ENCODE results near the gene CFAP100.

Gene CFAP100

DNA sequence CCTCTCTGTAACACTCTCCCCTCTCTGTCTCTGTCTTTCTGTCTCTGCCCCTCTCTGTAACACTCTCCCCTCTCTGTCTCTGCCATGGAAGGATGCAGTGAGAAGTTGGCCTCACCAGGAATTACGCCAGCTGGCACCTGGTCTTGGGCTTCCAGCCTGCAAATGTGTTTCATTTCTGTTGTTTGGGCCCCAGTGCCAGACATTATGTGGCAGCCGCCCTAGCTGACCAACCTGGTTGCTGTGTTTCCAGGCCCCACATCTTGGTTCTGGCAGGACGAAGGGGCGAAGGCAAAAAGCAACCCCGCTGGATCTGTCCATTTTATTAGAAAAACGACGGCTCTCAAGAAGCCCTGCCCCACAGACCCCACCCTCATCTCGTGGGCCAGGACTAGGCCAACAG, 86.2 kb downstream of the CFAP100 start:
- DNase-seq (ENCODE audit: low spot score) = no peak
- TF ChIP-seq, protein P1, sequence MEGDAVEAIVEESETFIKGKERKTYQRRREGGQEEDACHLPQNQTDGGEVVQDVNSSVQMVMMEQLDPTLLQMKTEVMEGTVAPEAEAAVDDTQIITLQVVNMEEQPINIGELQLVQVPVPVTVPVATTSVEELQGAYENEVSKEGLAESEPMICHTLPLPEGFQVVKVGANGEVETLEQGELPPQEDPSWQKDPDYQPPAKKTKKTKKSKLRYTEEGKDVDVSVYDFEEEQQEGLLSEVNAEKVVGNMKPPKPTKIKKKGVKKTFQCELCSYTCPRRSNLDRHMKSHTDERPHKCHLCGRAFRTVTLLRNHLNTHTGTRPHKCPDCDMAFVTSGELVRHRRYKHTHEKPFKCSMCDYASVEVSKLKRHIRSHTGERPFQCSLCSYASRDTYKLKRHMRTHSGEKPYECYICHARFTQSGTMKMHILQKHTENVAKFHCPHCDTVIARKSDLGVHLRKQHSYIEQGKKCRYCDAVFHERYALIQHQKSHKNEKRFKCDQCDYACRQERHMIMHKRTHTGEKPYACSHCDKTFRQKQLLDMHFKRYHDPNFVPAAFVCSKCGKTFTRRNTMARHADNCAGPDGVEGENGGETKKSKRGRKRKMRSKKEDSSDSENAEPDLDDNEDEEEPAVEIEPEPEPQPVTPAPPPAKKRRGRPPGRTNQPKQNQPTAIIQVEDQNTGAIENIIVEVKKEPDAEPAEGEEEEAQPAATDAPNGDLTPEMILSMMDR (IDR thresholded peaks at IDR 0.05) = no peak
- Histone ChIP-seq H3K27ac (no peak overlapping the region), H3K4me3 (no peak overlapping the region)

DNA sequence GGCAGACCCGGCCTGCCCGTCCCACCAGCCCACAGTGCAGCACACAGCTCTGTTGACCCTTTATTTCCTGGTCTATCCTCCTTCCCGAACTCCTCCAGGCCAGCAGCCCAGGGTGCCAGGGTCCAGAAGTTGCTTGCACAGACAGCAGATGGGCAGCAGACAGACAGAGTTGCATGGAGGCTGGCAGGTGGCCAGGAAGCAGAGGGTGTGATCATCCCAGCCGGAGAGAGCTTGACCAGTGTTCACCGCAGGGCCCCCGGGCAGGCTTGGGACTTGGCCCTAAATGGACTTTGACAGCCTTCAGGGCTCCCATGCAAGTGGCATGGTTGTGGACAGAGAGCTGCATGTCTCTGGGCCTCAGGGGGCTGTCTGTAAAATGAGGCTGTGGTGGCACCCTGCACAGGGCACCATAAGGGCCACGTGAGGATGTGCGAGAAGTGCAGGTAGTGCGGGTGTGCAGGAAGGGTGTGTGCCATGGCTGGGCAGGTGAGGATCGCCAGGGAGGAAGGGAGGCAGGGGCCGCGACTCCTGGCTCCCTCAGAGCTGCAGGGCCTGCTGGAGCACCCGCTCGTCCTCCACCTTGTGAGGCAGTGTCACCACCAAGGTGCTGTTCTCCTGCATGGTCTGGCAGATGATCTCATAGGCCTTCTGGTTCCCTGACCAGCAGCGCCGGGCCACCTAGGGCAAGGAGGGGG, 87.2 kb downstream of the CFAP100 start:
- Histone ChIP-seq H3K4me3 (no peak overlapping the region), H3K27ac (no peak overlapping the region)
- DNase-seq (ENCODE audit: low spot score) = no peak
- TF ChIP-seq, protein P1 (IDR thresholded peaks at IDR 0.05) = no peak

DNA sequence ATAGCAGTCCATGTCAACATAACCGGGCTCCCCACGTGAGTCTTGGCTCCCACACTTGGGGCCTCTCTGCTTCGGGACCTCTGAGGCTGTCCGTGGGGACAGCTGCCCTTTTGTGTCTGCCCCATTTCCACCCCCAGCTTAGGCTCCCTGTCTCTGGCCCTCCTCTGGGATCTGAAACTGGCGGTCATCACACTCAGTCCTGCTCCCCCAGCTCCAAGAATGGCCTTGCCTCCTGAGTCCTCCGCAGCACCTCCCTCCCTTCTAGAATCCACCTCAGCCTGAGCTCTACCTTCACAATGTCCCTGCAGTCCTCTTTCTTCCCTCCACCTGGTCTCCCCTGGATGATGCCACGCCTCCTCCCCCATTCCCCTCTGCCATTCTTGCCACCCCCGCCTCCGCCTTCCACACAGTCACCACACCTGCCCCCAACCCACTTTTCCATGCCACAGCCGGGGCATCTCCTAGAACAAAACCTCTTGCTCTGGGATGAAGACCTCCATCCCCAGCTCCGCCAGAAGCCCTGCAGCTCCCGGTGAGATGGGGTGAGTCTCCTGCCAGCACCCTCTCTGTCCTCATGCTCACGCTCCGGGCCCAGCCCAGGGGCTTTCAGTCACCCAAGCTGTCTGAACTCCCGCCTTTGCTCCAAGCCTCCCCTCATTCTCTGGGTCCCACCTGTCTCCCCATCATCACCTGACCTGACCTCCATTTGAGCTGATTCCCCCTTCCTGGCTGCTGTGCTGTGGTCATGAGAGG, 88.0 kb downstream of the CFAP100 start:
- Histone ChIP-seq H3K27ac (no peak overlapping the region), H3K4me3 (no peak overlapping the region)
- TF ChIP-seq, protein P1 (IDR thresholded peaks at IDR 0.05) = no peak
- no peak for DNase-seq (ENCODE audit: low spot score)

DNA sequence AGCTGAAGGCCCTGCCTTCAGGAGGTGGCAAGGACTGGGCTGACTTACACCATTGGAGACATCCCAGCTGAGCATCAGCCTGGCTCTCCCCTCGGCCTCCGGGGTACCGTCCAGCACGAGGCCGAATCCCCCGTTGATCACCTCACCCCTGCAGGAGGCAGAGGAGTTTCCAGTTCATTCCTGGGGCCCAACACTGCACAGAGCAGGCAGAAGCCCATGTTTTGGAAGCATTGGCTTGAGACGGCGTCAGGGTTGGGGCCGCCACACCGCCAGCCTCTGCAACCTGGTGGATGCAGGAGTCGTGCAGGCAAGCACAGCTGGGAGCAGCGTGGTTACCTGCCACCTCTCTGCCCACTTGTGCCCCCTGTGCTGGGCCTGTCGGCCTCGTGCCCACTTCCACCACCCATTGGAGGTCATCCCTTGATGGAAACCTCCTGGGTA, 88.6 kb downstream of the CFAP100 start:
- H3K27ac ChIP-seq = no peak overlapping the region
- TF ChIP-seq, protein P1 (IDR thresholded peaks at IDR 0.05) = no peak
- no peak for DNase-seq (ENCODE audit: low spot score)
- H3K4me3 ChIP-seq = no peak overlapping the region

DNA sequence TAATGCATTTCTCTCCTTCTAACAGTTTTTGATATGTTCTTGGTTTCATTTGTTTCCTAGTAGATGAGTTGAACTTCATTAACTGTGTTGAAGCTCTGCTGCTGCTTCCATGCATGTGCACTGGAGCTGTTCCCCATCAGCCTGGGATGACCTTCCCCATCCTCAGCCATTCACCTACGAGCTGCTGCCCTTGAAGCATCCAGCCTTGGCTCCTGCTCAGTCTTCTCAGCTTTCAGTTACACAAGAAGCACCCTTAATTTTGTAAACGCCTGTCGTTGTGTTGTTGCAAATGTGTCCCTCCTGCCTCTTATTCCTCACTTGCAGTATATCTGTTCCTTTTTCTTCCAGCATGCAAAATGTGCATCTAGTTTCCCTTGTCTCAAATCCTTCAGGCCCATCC, 89.4 kb downstream of the CFAP100 start:
- Histone ChIP-seq H3K27ac (no peak overlapping the region), H3K4me3 (no peak overlapping the region)
- no peak for DNase-seq (ENCODE audit: low spot score)
- TF ChIP-seq, protein P1 (IDR thresholded peaks at IDR 0.05) = no peak

DNA sequence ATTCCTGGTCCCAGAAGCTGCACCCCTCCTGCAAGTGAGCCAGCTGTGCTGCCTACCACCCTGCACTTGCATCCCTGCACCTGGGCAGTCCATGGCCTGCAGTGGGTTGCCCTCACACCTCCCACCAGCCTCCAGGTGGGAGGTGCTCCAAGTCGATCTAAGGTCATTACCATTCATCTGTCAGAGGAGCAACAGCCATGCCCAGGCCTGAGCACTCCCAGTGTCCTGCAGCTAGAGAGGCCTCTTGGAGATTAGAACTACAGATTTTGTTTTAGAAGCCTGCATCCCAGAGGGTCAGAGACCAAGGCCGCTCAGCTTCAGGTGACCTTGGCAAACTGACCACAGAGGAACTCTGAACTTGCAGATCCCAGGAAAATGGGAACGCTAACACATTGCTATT, 90.0 kb downstream of the CFAP100 start:
- TF ChIP-seq, protein P1 (IDR thresholded peaks at IDR 0.05) = no peak
- no peak overlapping the region for H3K27ac ChIP-seq
- no peak for DNase-seq (ENCODE audit: low spot score)

More for the DNA sequence above, 90.0 kb downstream of the CFAP100 start:
- no peak overlapping the region for H3K4me3 ChIP-seq

All from coronary artery (tissue), 2 donors.